SK-N-SH (cell line): ENCODE data around the gene GNAT1. TPM values are rescaled to one million over a fixed set of nuclear protein-coding genes. Genes with fewer than 3 reads are reported as not detected.

ENCODE experiments used
- CTCF ChIA-PET: fragments of 300-600, 350-600 bp; formaldehyde crosslinking; extraction: SDS; loops from one replicate; lab custom pipeline; 2021; lab: Yijun Ruan, JAX
- POLR2A ChIA-PET: fragments of 350-600 bp; sonication (Branson Sonifier 250); formaldehyde crosslinking; extraction: SDS; loops from one replicate; lab custom pipeline; 2020; ENCODE audit warnings: antibody characterized with exemption, inconsistent platforms; lab: Yijun Ruan, JAX
- DNase-seq: peaks from one replicate; pipeline ENCODE4 v3.0.0; 2012
- H2AFZ ChIP-seq: fragments of 200-600 bp; sonication (generic); 2 replicates; pipeline ENCODE4 v1.8.1; 2016; ENCODE audit warnings: antibody characterized with exemption, mild to moderate bottlenecking, low read depth
- H3F3A ChIP-seq: fragments of 200-600 bp; sonication (generic); replicated peaks from 2 replicates; pipeline ENCODE3; 2016; ENCODE audit warnings: antibody characterized with exemption, mild to moderate bottlenecking; ENCODE audit not compliant: insufficient read depth
- H3K27ac ChIP-seq, 2 experiments: fragments of 200-500 bp in 1 of 2; fragments of 200-600 bp in 1 of 2; sonication (Bioruptor generic) in 1 of 2; sonication (generic), shearing (Covaris generic) in 1 of 2; 2 replicates each; pipeline versions ENCODE4 v1.5.1 to v1.6.1; 2014 to 2016; ENCODE audit warnings: low read depth in 2 of 2, inconsistent platforms in 1 of 2, low read length in 1 of 2, mild to moderate bottlenecking in 1 of 2, mixed read lengths in 1 of 2
- H3K27me3 ChIP-seq: fragments of 200-600 bp; sonication (generic), shearing (Covaris generic); 2 replicates; pipeline ENCODE4 v1.6.1; 2016; ENCODE audit warnings: mixed run types; ENCODE audit not compliant: insufficient read depth
- H3K36me3 ChIP-seq, 2 experiments: fragments of 200-500 bp in 1 of 2; fragments of 200-600 bp in 1 of 2; sonication (Bioruptor generic) in 1 of 2; sonication (generic) in 1 of 2; replicated peaks in 1 of 2; 2 replicates each; pipeline versions ENCODE3 to v1.5.1; 2014 to 2016; ENCODE audit warnings: low read length in 1 of 2, mild to moderate bottlenecking in 1 of 2; ENCODE audit not compliant: insufficient read depth in 2 of 2, control insufficient read depth in 1 of 2
- H3K4me1 ChIP-seq, 2 experiments: fragments of 200-500 bp in 1 of 2; fragments of 200-600 bp in 1 of 2; sonication (Bioruptor generic) in 1 of 2; sonication (generic), shearing (Covaris generic) in 1 of 2; 2 replicates each; pipeline versions ENCODE4 v1.5.1 to v1.6.1; 2014 to 2016; ENCODE audit warnings: low read depth in 1 of 2, low read length in 1 of 2, mixed run types in 1 of 2; ENCODE audit not compliant: insufficient read depth in 2 of 2, control insufficient read depth in 1 of 2
- H3K4me2 ChIP-seq: fragments of 200-600 bp; sonication (generic), shearing (Covaris generic); 2 replicates; pipeline ENCODE4 v1.6.1; 2017; ENCODE audit warnings: mixed run types
- H3K4me3 ChIP-seq, 2 experiments: fragments of 200-500 bp in 1 of 2; fragments of 200-600 bp in 1 of 2; sonication (Bioruptor generic) in 1 of 2; sonication (generic), shearing (Covaris generic) in 1 of 2; 2 replicates each; pipeline versions ENCODE4 v1.5.1 to v1.8.1; 2014 to 2016; ENCODE audit warnings: low read depth in 2 of 2, inconsistent platforms in 1 of 2, low read length in 1 of 2, mild to moderate bottlenecking in 1 of 2, mixed read lengths in 1 of 2, moderate library complexity in 1 of 2
- H3K79me2 ChIP-seq: fragments of 200-600 bp; sonication (generic); 2 replicates; pipeline ENCODE4 v1.8.1; 2017; ENCODE audit warnings: mild to moderate bottlenecking; ENCODE audit not compliant: insufficient read depth
- H3K9ac ChIP-seq: fragments of 200-600 bp; sonication (generic); 2 replicates; pipeline ENCODE4 v1.6.1; 2017; ENCODE audit warnings: mixed run types
- H3K9me2 ChIP-seq: fragments of 200-600 bp; sonication (generic); 2 replicates; pipeline ENCODE4 v1.6.1; 2017; ENCODE audit warnings: mixed run types
- H3K9me3 ChIP-seq: fragments of 200-600 bp; sonication (generic); 2 replicates; pipeline ENCODE4 v1.6.1; 2017; ENCODE audit warnings: mixed run types, mild to moderate bottlenecking, moderate library complexity
- H4K20me1 ChIP-seq: fragments of 200-600 bp; sonication (generic); 2 replicates; pipeline ENCODE4 v1.6.1; 2017; ENCODE audit warnings: mild to moderate bottlenecking, mixed run types; ENCODE audit not compliant: insufficient read depth
- CHD2 ChIP-seq: fragments of 150-350 bp; IDR thresholded peaks from 2 replicates; pipeline ENCODE4 v1.6.1; 2018; ENCODE audit warnings: low read length; ENCODE audit not compliant: partially characterized antibody
- EP300 ChIP-seq, 2 experiments: IDR thresholded peaks; 2 replicates each; pipeline versions ENCODE4 v1.4.0 to v1.6.1; 2012; ENCODE audit warnings: borderline replicate concordance in 1 of 2, low read depth in 1 of 2, low read length in 1 of 2
- EZH2phosphoT487 ChIP-seq: fragments of 200-600 bp; sonication (generic); IDR thresholded peaks from 2 replicates; pipeline ENCODE4 v1.6.1; 2017; ENCODE audit warnings: low read depth, mixed run types, mild to moderate bottlenecking, antibody characterized with exemption, moderate library complexity, borderline replicate concordance
- FOSL2 ChIP-seq: IDR thresholded peaks from 2 replicates; pipeline ENCODE4 v1.4.0; 2012; ENCODE audit warnings: low read depth, mild to moderate bottlenecking, moderate library complexity, borderline replicate concordance
- IRF3 ChIP-seq: fragments of 150-350 bp; IDR thresholded peaks from 2 replicates; pipeline ENCODE4 v1.6.1; 2016; ENCODE audit warnings: mild to moderate bottlenecking, low read depth, low read length
- MAX ChIP-seq: IDR thresholded peaks from 2 replicates; pipeline ENCODE4 v1.4.0; 2012; ENCODE audit warnings: low read depth
- MEF2A ChIP-seq: IDR thresholded peaks from 2 replicates; pipeline ENCODE4 v1.4.0; 2012; ENCODE audit warnings: low read depth, borderline replicate concordance
- NRF1 ChIP-seq: IDR thresholded peaks from 2 replicates; pipeline ENCODE4 v1.6.1; 2012; ENCODE audit warnings: low read depth, mild to moderate bottlenecking, low read length
- RCOR1 ChIP-seq: fragments of 150-350 bp; IDR thresholded peaks from 2 replicates; pipeline ENCODE4 v1.6.1; 2017; ENCODE audit warnings: antibody characterized with exemption, low read length
- REST ChIP-seq: IDR thresholded peaks from 2 replicates; pipeline ENCODE4 v1.6.1; 2012; ENCODE audit warnings: mild to moderate bottlenecking, low read depth, low read length, moderate library complexity
- RFX5 ChIP-seq: IDR thresholded peaks from 2 replicates; pipeline ENCODE4 v1.6.1; 2012; ENCODE audit warnings: mild to moderate bottlenecking, improper control_type of control experiment, low read length
- RXRA ChIP-seq: IDR thresholded peaks from 2 replicates; pipeline ENCODE4 v1.4.0; 2012; ENCODE audit warnings: low read depth, mild to moderate bottlenecking, borderline replicate concordance
- TAF1 ChIP-seq: IDR thresholded peaks from 2 replicates; pipeline ENCODE4 v1.6.1; 2012; ENCODE audit warnings: low read depth, mild to moderate bottlenecking, low read length, moderate library complexity, borderline replicate concordance
- TCF12 ChIP-seq: IDR thresholded peaks from 2 replicates; pipeline ENCODE4 v1.4.0; 2012
- TEAD4 ChIP-seq: IDR thresholded peaks from 2 replicates; pipeline ENCODE4 v1.4.0; 2012; ENCODE audit warnings: mild to moderate bottlenecking, borderline replicate concordance; ENCODE audit not compliant: insufficient read depth
- USF1 ChIP-seq: IDR thresholded peaks from 2 replicates; pipeline ENCODE4 v1.4.0; 2012; ENCODE audit warnings: low read depth, borderline replicate concordance
- YY1 ChIP-seq: IDR thresholded peaks from 2 replicates; pipeline ENCODE4 v1.4.0; 2012; ENCODE audit warnings: low read depth, mild to moderate bottlenecking
- WGBS: methylation state at CpG from one replicate; pipeline ENCODE4 v1.1.6; 2017; ENCODE audit warnings: low lambda C conversion rate; 5-methylcytosine and 5-hydroxymethylcytosine counted together
- polyA plus RNA-seq, 3 experiments: library from polyadenylated mRNA; depleted of rRNA; stranded (reverse); fragments of >200 nt; gene quantifications; 2 replicates each; pipeline ENCODE4 v1.2.3, GENCODE V29; 2012

Gene GNAT1
- polyA plus RNA-seq, 1 of the 3 experiments (the other 2 are of a cell fraction): not detected

- Histone ChIP-seq H3K79me2 (peaks cover 100% of the 10 kb centered on the region), H3K27ac (0 out of 4 replicates have a peak overlapping the region, but pooled peaks of 1 of the 2 experiments have one; percentile 17), H4K20me1 (peaks cover 84% of the 10 kb centered on the region), H3K36me3 (peaks cover 0 to 17% of the 10 kb centered on the region in 2 experiments), H3K9me2 (no peaks in the 10 kb centered on the region), H3K9ac (no peak overlapping the region; the same call in 1 of the 2 replicates), H3K4me1 (peaks cover 25 to 45% of the 10 kb centered on the region in 2 experiments; a peak in 3 of 4 replicates), H3K9me3 (no peaks in the 10 kb centered on the region), H2AFZ (no peak overlapping the region), H3K27me3 (no peaks in the 10 kb centered on the region), H3F3A (peaks cover 44% of the 10 kb centered on the region), H3K4me2 (no peak overlapping the region), H3K4me3 (no peak overlapping the region)
- DNase-seq: no peak
- TF ChIP-seq NRF1 (no peak), MEF2A (no peak), TAF1 (no peak), YY1 (no peak), RFX5 (no peak), MAX (no peak), EZH2phosphoT487 (no peak), FOSL2 (no peak), EP300 (IDR thresholded peaks at IDR 0.05; ENCODE audit: borderline replicate concordance in 1 of 2, low read depth in 1 of 2, low read length in 1 of 2) (no peak)
- 100% methylated on average over 1 of the region's 3 CpGs for WGBS
- CTCF ChIA-PET: interaction anchor here (0.6 to 61.6 kb wide), 5 partner anchors 10 to 125 kb away, joined by 3 to 1375 read pairs (median 8); partner anchors contain the start of genes GNAI2 and GNAT1
- POLR2A ChIA-PET: interaction anchor here (1.8 kb wide), 1 partner anchor 17 kb away, joined by 4 read pairs; no protein-coding TSS in a partner anchor
Observed at GRCh38 chr3:50242381-50242770, 51.0 kb downstream of the GNAT1 start.

- Histone ChIP-seq H3K9me3 (no peaks in the 10 kb centered on the region), H3K27ac (peak overlapping the region in 1 of 2 experiments; percentile 17; a peak in 2 of 4 replicates), H2AFZ (no peak overlapping the region), H4K20me1 (peaks cover 90% of the 10 kb centered on the region), H3K27me3 (no peaks in the 10 kb centered on the region), H3K9ac (no peak overlapping the region), H3K79me2 (peaks cover 100% of the 10 kb centered on the region), H3K4me1 (peaks cover 32 to 48% of the 10 kb centered on the region in 2 experiments; a peak in 3 of 4 replicates), H3K9me2 (no peaks in the 10 kb centered on the region), H3K4me2 (no peak overlapping the region), H3K4me3 (no peak overlapping the region), H3K36me3 (peaks cover 0 to 20% of the 10 kb centered on the region in 2 experiments), H3F3A (peaks cover 43% of the 10 kb centered on the region)
- CTCF ChIA-PET: interaction anchor here (1.1 to 61.6 kb wide), 7 partner anchors 10 to 120 kb away, joined by 3 to 1375 read pairs (median 8); partner anchors contain the start of genes GNAI2 and GNAT1
- WGBS: 82% methylated on average over 10 of the region's 14 CpGs
- POLR2A ChIA-PET: interaction anchor here (1.8 kb wide), 1 partner anchor 16 kb away, joined by 4 read pairs; no protein-coding TSS in a partner anchor
- DNase-seq: no peak
- TF ChIP-seq EZH2phosphoT487 (no peak), RXRA (no peak), REST (no peak), MAX (no peak), TCF12 (no peak), CHD2 (no peak), TAF1 (no peak), IRF3 (no peak), RCOR1 (no peak), USF1 (no peak), TEAD4 (no peak)
Observed at GRCh38 chr3:50242851-50243542, 51.6 kb downstream of the GNAT1 start.
